Rectal smooth muscle tissue (tissue), 1 donor: ENCODE results near the gene EXOSC7.

Experiments
- H3K27ac ChIP-seq: one replicate; pipeline ENCODE4 v1.7.0; 2013; ENCODE audit warnings: low read depth, low read length, inconsistent platforms
- H3K27me3 ChIP-seq: one replicate; pipeline ENCODE4 v1.7.0; 2013; ENCODE audit warnings: low read length; ENCODE audit not compliant: control insufficient read depth, insufficient read depth
- H3K36me3 ChIP-seq: one replicate; pipeline ENCODE4 v1.7.0; 2013; ENCODE audit warnings: low read length; ENCODE audit not compliant: control insufficient read depth, insufficient read depth
- H3K4me1 ChIP-seq: one replicate; pipeline ENCODE4 v1.7.0; 2013; ENCODE audit warnings: low read length; ENCODE audit not compliant: control insufficient read depth, insufficient read depth
- H3K4me3 ChIP-seq: one replicate; pipeline ENCODE4 v1.7.0; 2013; ENCODE audit warnings: low read length
- H3K9ac ChIP-seq: one replicate; pipeline ENCODE4 v1.7.0; 2013; ENCODE audit warnings: low read length

Gene EXOSC7

GRCh38 chr3:45002720-45003119 is 26.7 kb downstream of the EXOSC7 start:
- H3K36me3 ChIP-seq = peaks cover 17% of the 10 kb centered on the region
- no peak overlapping the region for H3K27ac ChIP-seq
- H3K4me1 ChIP-seq = no peaks in the 10 kb centered on the region
- no peak overlapping the region for H3K4me3 ChIP-seq
- no peaks in the 10 kb centered on the region for H3K27me3 ChIP-seq
- no peak overlapping the region for H3K9ac ChIP-seq

DNA sequence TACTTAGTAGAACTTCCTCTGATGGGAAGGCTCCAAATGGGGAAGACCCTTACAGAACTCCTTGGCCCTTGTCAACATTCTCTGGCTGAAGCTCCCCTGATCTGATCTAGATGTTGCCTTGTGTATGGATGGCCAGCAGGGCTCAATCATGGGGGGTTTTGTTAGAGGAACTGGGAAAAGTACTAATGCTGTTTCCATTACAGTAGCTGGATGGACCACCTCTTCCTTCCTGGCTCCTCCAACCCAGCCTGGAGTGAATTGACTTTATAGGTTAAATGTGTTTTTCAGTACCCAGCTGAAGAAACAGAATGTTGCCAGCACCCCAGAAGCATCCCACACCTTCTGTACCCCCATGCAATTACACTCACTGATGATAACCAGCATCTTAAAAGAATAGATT is 27.4 kb downstream of the EXOSC7 start:
- Histone ChIP-seq H3K27ac (no peak overlapping the region), H3K9ac (no peak overlapping the region), H3K36me3 (peaks cover 17% of the 10 kb centered on the region), H3K4me1 (peaks cover 2% of the 10 kb centered on the region), H3K4me3 (no peak overlapping the region), H3K27me3 (no peaks in the 10 kb centered on the region)

- H3K4me1 ChIP-seq = peaks cover 5% of the 10 kb centered on the region
- H3K4me3 ChIP-seq = no peak overlapping the region
- H3K36me3 ChIP-seq = peaks cover 17% of the 10 kb centered on the region
- H3K27ac ChIP-seq = no peak overlapping the region
- H3K27me3 ChIP-seq = no peaks in the 10 kb centered on the region
- no peak overlapping the region for H3K9ac ChIP-seq
Measured at GRCh38 chr3:45003859-45004258, 27.8 kb downstream of the EXOSC7 start.

DNA sequence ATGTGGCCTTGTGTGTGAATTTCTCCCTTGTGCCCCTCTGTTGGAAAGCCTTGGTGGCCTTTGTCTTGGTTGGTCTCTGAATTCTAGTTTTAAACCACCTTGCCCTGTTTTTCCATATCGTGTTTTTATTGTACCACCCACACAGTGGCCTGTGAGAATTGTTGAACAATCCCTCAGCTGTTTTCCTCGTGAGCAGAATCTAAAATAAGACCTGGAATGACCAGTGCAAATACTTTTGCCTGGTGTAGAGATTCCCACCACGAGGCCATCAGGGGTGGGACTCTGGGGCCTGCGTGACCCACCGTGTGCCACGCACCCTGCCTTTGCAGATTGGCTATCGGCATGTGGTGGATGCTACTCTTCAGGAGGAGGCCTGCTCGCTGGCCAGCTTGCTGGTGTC is 31.0 kb downstream of the EXOSC7 start:
- Histone ChIP-seq H3K27me3 (no peaks in the 10 kb centered on the region), H3K27ac (no peak overlapping the region), H3K9ac (no peak overlapping the region), H3K4me1 (peaks cover 22% of the 10 kb centered on the region), H3K4me3 (no peak overlapping the region), H3K36me3 (peaks cover 4% of the 10 kb centered on the region)

- H3K27me3 ChIP-seq = no peaks in the 10 kb centered on the region
- peaks cover 4% of the 10 kb centered on the region for H3K36me3 ChIP-seq
- peaks cover 29% of the 10 kb centered on the region for H3K4me1 ChIP-seq
- no peak overlapping the region for H3K27ac ChIP-seq
- no peak overlapping the region for H3K9ac ChIP-seq
- no peak overlapping the region for H3K4me3 ChIP-seq
Measured at GRCh38 chr3:45008117-45008516, 32.1 kb downstream of the EXOSC7 start.

DNA sequence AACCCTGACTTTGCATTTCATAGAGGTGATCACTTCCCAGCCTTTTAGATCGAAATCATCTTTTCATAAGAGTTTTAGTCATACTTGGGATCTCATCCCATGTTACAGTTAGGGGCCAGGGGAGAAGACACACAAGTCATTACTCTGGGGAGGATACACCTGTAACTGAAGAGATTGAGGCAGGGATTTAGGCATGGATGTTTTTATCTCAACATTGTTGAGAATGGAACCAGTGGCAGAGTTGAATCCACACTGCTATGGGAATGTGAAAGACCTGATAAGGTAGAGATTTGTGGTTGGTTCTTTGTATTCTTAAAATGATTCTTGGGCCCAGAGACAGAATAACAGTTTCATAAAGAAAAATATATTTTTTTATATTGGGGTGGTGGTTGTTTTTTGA is 33.8 kb downstream of the EXOSC7 start:
- Histone ChIP-seq H3K4me3 (no peak overlapping the region), H3K27me3 (no peaks in the 10 kb centered on the region), H3K27ac (no peak overlapping the region), H3K9ac (no peak overlapping the region), H3K36me3 (peaks cover 4% of the 10 kb centered on the region), H3K4me1 (peaks cover 29% of the 10 kb centered on the region)

DNA sequence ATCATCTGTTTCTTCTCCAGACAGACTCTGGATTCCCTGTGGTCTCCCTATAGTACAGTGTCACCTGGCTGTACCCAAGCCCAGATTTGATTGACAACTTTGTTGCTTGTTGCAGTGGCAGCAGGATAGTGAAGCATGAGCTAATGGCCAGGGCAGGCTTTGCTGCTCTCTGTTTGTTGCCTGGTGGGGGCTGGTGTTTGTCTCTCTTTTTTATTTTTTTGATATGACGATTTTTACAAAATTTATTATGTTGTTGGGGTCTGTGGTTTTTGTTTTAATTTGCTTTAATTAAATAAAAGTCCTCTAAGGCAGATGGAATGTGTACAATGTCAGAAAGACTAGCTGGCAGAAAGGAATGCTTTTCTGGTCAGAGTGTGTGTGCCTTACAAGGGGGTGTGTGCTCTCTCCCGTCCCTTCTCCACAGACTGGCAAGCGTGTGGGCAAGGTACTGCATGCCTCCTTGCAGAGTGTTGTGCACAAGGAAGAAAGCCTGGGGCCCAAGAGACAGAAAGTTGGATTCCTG is 34.8 kb downstream of the EXOSC7 start:
- no peak overlapping the region for H3K4me3 ChIP-seq
- H3K4me1 ChIP-seq = peaks cover 29% of the 10 kb centered on the region

GRCh38 chr3:45011756-45012508 is 35.9 kb downstream of the EXOSC7 start:
- Histone ChIP-seq H3K4me1 (peaks cover 29% of the 10 kb centered on the region), H3K9ac (no peak overlapping the region), H3K27ac (peak overlapping the region; percentile 65), H3K27me3 (no peaks in the 10 kb centered on the region), H3K36me3 (no peaks in the 10 kb centered on the region), H3K4me3 (no peak overlapping the region)

More for the DNA sequence above, 34.8 kb downstream of the EXOSC7 start:
- Histone ChIP-seq H3K36me3 (no peaks in the 10 kb centered on the region), H3K9ac (no peak overlapping the region), H3K27me3 (no peaks in the 10 kb centered on the region), H3K27ac (peak overlapping the region; percentile 67)

DNA sequence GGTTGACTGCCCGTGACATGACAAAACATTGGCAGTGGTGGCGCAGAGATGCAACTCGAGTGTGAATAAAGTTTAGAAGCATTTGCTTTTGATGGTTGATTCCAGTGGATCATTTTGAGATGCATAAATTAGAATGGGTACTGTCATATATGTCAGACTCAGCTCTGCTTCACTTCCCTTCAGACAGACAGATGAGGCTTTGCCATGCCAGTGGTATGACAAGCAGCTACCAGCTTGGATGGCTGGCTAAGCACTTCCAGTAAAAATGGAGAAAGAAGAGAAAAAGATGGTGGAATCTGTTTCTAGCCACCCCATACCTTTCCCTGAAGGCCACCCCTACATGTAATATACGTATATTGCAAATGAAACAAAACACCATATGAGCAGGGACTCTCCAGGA is 36.5 kb downstream of the EXOSC7 start:
- peaks cover 29% of the 10 kb centered on the region for H3K4me1 ChIP-seq
- no peak overlapping the region for H3K4me3 ChIP-seq
- H3K27ac ChIP-seq = peak overlapping the region; percentile 65
- no peak overlapping the region for H3K9ac ChIP-seq
- no peaks in the 10 kb centered on the region for H3K27me3 ChIP-seq
- no peaks in the 10 kb centered on the region for H3K36me3 ChIP-seq

GRCh38 chr3:45016916-45017315 is 40.9 kb downstream of the EXOSC7 start:
- no peak overlapping the region for H3K4me3 ChIP-seq
- H3K27me3 ChIP-seq = no peaks in the 10 kb centered on the region
- H3K9ac ChIP-seq = no peak overlapping the region
- peaks cover 8% of the 10 kb centered on the region for H3K4me1 ChIP-seq
- H3K27ac ChIP-seq = no peak overlapping the region
- H3K36me3 ChIP-seq = no peaks in the 10 kb centered on the region

GRCh38 chr3:45017821-45018220 is 41.8 kb downstream of the EXOSC7 start:
- no peaks in the 10 kb centered on the region for H3K4me1 ChIP-seq
- H3K36me3 ChIP-seq = no peaks in the 10 kb centered on the region
- H3K27me3 ChIP-seq = no peaks in the 10 kb centered on the region
- H3K9ac ChIP-seq = no peak overlapping the region
- no peak overlapping the region for H3K27ac ChIP-seq
- H3K4me3 ChIP-seq = no peak overlapping the region

GRCh38 chr3:45020534-45020933 is 44.5 kb downstream of the EXOSC7 start:
- H3K27me3 ChIP-seq = no peaks in the 10 kb centered on the region
- no peak overlapping the region for H3K4me3 ChIP-seq
- peaks cover 3% of the 10 kb centered on the region for H3K4me1 ChIP-seq
- no peak overlapping the region for H3K9ac ChIP-seq
- no peak overlapping the region for H3K27ac ChIP-seq
- H3K36me3 ChIP-seq = no peaks in the 10 kb centered on the region
